HCT116 (cell line): ENCODE data around the gene PDZD8. TPM values are rescaled to one million over a fixed set of nuclear protein-coding genes. Genes with fewer than 3 reads are reported as not detected.

Experiments
- ATAC-seq: fragments of 200-7000 bp; cut with Tn5 transposase; 2 replicates; pipeline ENCODE4 v1.9.1; 2020; ENCODE audit warnings: mild to moderate bottlenecking, moderate library complexity
- BruUV-seq: library from RNA; stranded (reverse); fragments of 400-500 nt; replicated peaks from 2 replicates; lab custom pipeline; 2021; lab: Mats Ljungman, UMichigan
- CTCF ChIA-PET: fragments of 300-600 bp; sonication (Branson Sonifier 250); formaldehyde crosslinking; loops from one replicate; lab custom pipeline; 2021; ENCODE audit warnings: antibody characterized with exemption; lab: Charles Lee
- POLR2A ChIA-PET: fragments of 300-600, 350-600 bp; sonication (Branson Sonifier 250); formaldehyde crosslinking; loops from one replicate; lab custom pipeline; 2021; ENCODE audit warnings: antibody characterized with exemption; lab: Charles Lee
- RAD21 ChIA-PET, 2 experiments: fragments of 300-600 bp; sonication (Branson Sonifier 250); formaldehyde crosslinking; loops; one replicate each; lab custom pipeline; 2023; ENCODE audit warnings: low total read pairs in 2 of 2; ENCODE audit not compliant: uncharacterized antibody in 2 of 2, unreplicated experiment in 2 of 2, low non-redundant PET in 1 of 2; lab: Charles Lee
- DNase-seq: peaks from one replicate; pipeline ENCODE4 v3.0.0-alpha.2; 2010; ENCODE audit warnings: low read depth, low spot score
- H2AFZ ChIP-seq: fragments of 200-600 bp; shearing (Covaris generic), sonication (generic); 2 replicates; pipeline ENCODE4 v1.6.1; 2017; ENCODE audit warnings: low read depth, mixed run types, mixed read lengths, antibody characterized with exemption, low read length; ENCODE audit not compliant: poor library complexity, severe bottlenecking
- H3K27ac ChIP-seq: 2 replicates; pipeline ENCODE4 v1.5.1; 2012; ENCODE audit warnings: low read depth, low read length
- H3K27me3 ChIP-seq: fragments of 200-600 bp; sonication (generic); 2 replicates; pipeline ENCODE4 v1.6.1; 2016; ENCODE audit warnings: mixed run types, low read length, mixed read lengths; ENCODE audit not compliant: insufficient read depth
- H3K36me3 ChIP-seq, 2 experiments: fragments of 200-500 bp in 1 of 2; fragments of 200-600 bp in 1 of 2; sonication (Bioruptor generic) in 1 of 2; sonication (generic) in 1 of 2; 2 replicates each; pipeline versions ENCODE4 v1.5.1 to v1.6.1; 2014 to 2016; ENCODE audit warnings: low read length in 2 of 2, inconsistent platforms in 1 of 2, mixed read lengths in 1 of 2, mixed run types in 1 of 2; ENCODE audit not compliant: insufficient read depth in 2 of 2, control insufficient read depth in 1 of 2
- H3K4me1 ChIP-seq, 2 experiments: fragments of 200-600 bp in 1 of 2; sonication (generic) in 1 of 2; 2 replicates each; pipeline versions ENCODE4 v1.5.1 to v1.6.1; 2012 to 2017; ENCODE audit warnings: low read length in 2 of 2, inconsistent platforms in 1 of 2, mild to moderate bottlenecking in 1 of 2, mixed read lengths in 1 of 2, mixed run types in 1 of 2, moderate library complexity in 1 of 2; ENCODE audit not compliant: insufficient read depth in 2 of 2, control insufficient read depth in 1 of 2
- H3K4me2 ChIP-seq: fragments of 200-600 bp; sonication (generic); 2 replicates; pipeline ENCODE4 v1.6.1; 2017; ENCODE audit warnings: mixed run types, low read length, mixed read lengths
- H3K4me3 ChIP-seq, 2 experiments: fragments of 200-600 bp in 1 of 2; sonication (generic) in 1 of 2; replicated peaks in 1 of 2; 2 replicates each; pipeline ENCODE4 v1.5.1; 2011 to 2016; ENCODE audit warnings: low read length in 2 of 2, control low read depth in 1 of 2, low read depth in 1 of 2, mild to moderate bottlenecking in 1 of 2, mixed read lengths in 1 of 2, mixed run types in 1 of 2
- H3K79me2 ChIP-seq: fragments of 200-600 bp; sonication (generic); 2 replicates; pipeline ENCODE4 v1.6.1; 2017; ENCODE audit warnings: mild to moderate bottlenecking, mixed run types, low read length, moderate library complexity, mixed read lengths; ENCODE audit not compliant: insufficient read depth
- H3K9ac ChIP-seq: fragments of 200-600 bp; sonication (generic); 2 replicates; pipeline ENCODE4 v1.6.1; 2016; ENCODE audit warnings: low read length, mixed read lengths
- H3K9me2 ChIP-seq: fragments of 200-600 bp; sonication (generic), shearing (Covaris generic); 2 replicates; pipeline ENCODE4 v1.6.1; 2017; ENCODE audit warnings: mixed run types, mild to moderate bottlenecking, moderate library complexity; ENCODE audit not compliant: insufficient read depth
- H3K9me3 ChIP-seq, 2 experiments: fragments of 200-500 bp in 1 of 2; fragments of 200-600 bp in 1 of 2; sonication (Bioruptor generic) in 1 of 2; sonication (generic) in 1 of 2; 2 replicates each; pipeline ENCODE4 v1.6.1; 2014 to 2017; ENCODE audit warnings: low read length in 2 of 2, mixed read lengths in 2 of 2, inconsistent platforms in 1 of 2, low read depth in 1 of 2, mild to moderate bottlenecking in 1 of 2, mixed run types in 1 of 2, moderate library complexity in 1 of 2; ENCODE audit not compliant: control insufficient read depth in 1 of 2, insufficient read depth in 1 of 2
- H4K20me1 ChIP-seq: fragments of 200-600 bp; sonication (generic), shearing (Covaris generic); 2 replicates; pipeline ENCODE4 v1.6.1; 2017; ENCODE audit warnings: mixed run types, mild to moderate bottlenecking, moderate library complexity; ENCODE audit not compliant: insufficient read depth
- ATF3 ChIP-seq: IDR thresholded peaks from 2 replicates; pipeline ENCODE4 v1.6.1; 2012
- CBX3 ChIP-seq: IDR thresholded peaks from 2 replicates; pipeline ENCODE4 v1.6.1; 2012; ENCODE audit warnings: low read depth
- CEBPB ChIP-seq: IDR thresholded peaks from 2 replicates; pipeline ENCODE4 v1.6.1; 2012; ENCODE audit warnings: low read depth
- CTCF ChIP-seq, 3 experiments: fragments of 200-600 bp in 1 of 3; sonication (generic) in 1 of 3; IDR thresholded peaks in 2 of 3; conservative IDR thresholded peaks in 1 of 3; 2 replicates each; pipeline ENCODE4 v1.5.1; 2012 to 2017; ENCODE audit warnings: low read depth in 2 of 3, low read length in 2 of 3, antibody characterized with exemption in 1 of 3, borderline replicate concordance in 1 of 3, control low read depth in 1 of 3, mild to moderate bottlenecking in 1 of 3, mixed read lengths in 1 of 3, mixed run types in 1 of 3, moderate library complexity in 1 of 3; ENCODE audit not compliant: insufficient read depth in 1 of 3
- ELF1 ChIP-seq: IDR thresholded peaks from 2 replicates; pipeline ENCODE4 v1.6.1; 2012; ENCODE audit warnings: low read depth, borderline replicate concordance
- EZH2phosphoT487 ChIP-seq: fragments of 200-600 bp; IDR thresholded peaks from 2 replicates; pipeline ENCODE4 v1.6.1; 2018; ENCODE audit warnings: antibody characterized with exemption, borderline replicate concordance
- MAX ChIP-seq: IDR thresholded peaks from 2 replicates; pipeline ENCODE4 v1.6.1; 2012
- POLR2A ChIP-seq: IDR thresholded peaks from 2 replicates; pipeline ENCODE4 v1.7.0; 2011; ENCODE audit warnings: borderline replicate concordance; ENCODE audit not compliant: insufficient read depth, insufficient read length; ENCODE audit errors: extremely low read depth
- POLR2AphosphoS5 ChIP-seq: IDR thresholded peaks from 2 replicates; pipeline ENCODE4 v1.6.1; 2011; ENCODE audit warnings: mild to moderate bottlenecking, low read depth, low read length, moderate library complexity
- REST ChIP-seq: IDR thresholded peaks from 2 replicates; pipeline ENCODE4 v1.6.1; 2012; ENCODE audit warnings: low read depth
- TCF7L2 ChIP-seq: IDR thresholded peaks from 2 replicates; pipeline ENCODE4 v1.7.0; 2011; ENCODE audit warnings: borderline replicate concordance, inconsistent platforms; ENCODE audit not compliant: insufficient read depth, insufficient read length; ENCODE audit errors: extremely low read depth
- ZFX ChIP-seq: fragments of 450-650 bp; IDR thresholded peaks from 2 replicates; pipeline ENCODE4 v1.6.1; 2017
- intact Hi-C: fragments of 100-400 bp; cut with micrococcal nuclease; formaldehyde crosslinking; loops from 2 replicates; pipeline ENCODE4 v1.10.0; 2022
- total RNA-seq: library from RNA; stranded (reverse); gene quantifications from one replicate; pipeline ENCODE4 v1.2.1, GENCODE V29; 2021; ENCODE audit not compliant: unreplicated experiment

Gene PDZD8
- total RNA-seq, 1 experiment from 2014 or later = 61.7 TPM

GRCh38 chr10:117410557-117410956 lies 35.3 kb upstream of the PDZD8 start:
- no peak for TF ChIP-seq ZFX
- TF ChIP-seq ATF3 = no peak
- no peak for TF ChIP-seq EZH2phosphoT487
- TF ChIP-seq REST = no peak
- no peak for TF ChIP-seq TCF7L2
- TF ChIP-seq CEBPB = no peak
- no peak for TF ChIP-seq POLR2AphosphoS5
- TF ChIP-seq ELF1 = no peak
- TF ChIP-seq CBX3 = no peak
- no peak for TF ChIP-seq CTCF (IDR thresholded peaks at IDR 0.05 in 2 of 3, conservative IDR thresholded peaks at IDR 0.05 in 1 of 3; ENCODE audit: borderline replicate concordance in 1 of 3, insufficient read depth in 1 of 3, low read depth in 2 of 3, low read length in 2 of 3)
- TF ChIP-seq MAX = no peak
- no peak for TF ChIP-seq POLR2A
- DNase-seq (no peak), ATAC-seq (no peak)
- H3K4me3 ChIP-seq = no peak overlapping the region
- no peak overlapping the region for H2AFZ ChIP-seq
- peaks cover 18% of the 10 kb centered on the region; the same call in 1 of the 2 replicates for H3K27me3 ChIP-seq
- no peaks in the 10 kb centered on the region for H3K79me2 ChIP-seq
- ChIA-PET RAD21 (no interaction called here), POLR2A (no interaction called here), CTCF (interaction anchor here (1.2 kb wide), 1 partner anchor 33 kb away, joined by 5 read pairs; no protein-coding TSS in a partner anchor)
- H3K4me1 ChIP-seq = no peaks in the 10 kb centered on the region
- no peak overlapping the region for H3K27ac ChIP-seq
- H4K20me1 ChIP-seq = no peaks in the 10 kb centered on the region
- intact Hi-C loops = no loop called here
- no TSS peak for BruUV-seq
- no peaks in the 10 kb centered on the region for H3K9me3 ChIP-seq
- no peak overlapping the region for H3K4me2 ChIP-seq
- no peaks in the 10 kb centered on the region for H3K9me2 ChIP-seq
- no peaks in the 10 kb centered on the region for H3K36me3 ChIP-seq
- no peak overlapping the region for H3K9ac ChIP-seq
